Measurements from ENCODE around the gene SPANXB1.
"Not testable (repeated sequence)": the region's sequence is repeated elsewhere in the genome, so short reads cannot be mapped to it uniquely, and the experiment has no call there.

SPANXB1 gene, protein sequence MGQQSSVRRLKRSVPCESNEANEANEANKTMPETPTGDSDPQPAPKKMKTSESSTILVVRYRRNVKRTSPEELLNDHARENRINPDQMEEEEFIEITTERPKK

GRCh38 chrX:141002568-141002967 is at the start of gene SPANXB1:
TSS of gene SPANXB1 (plus strand) at chrX:141002594. CDS start at chrX:141002694, 100 bp downstream.
- not testable (repeated sequence) for DNase-seq (ENCODE audit: low read depth in 2 of 2)

- no peak for DNase-seq (ENCODE audit: low read depth in 2 of 2)
Measured at GRCh38 chrX:140967036-140967435, 35.4 kb upstream of the SPANXB1 start.

DNA sequence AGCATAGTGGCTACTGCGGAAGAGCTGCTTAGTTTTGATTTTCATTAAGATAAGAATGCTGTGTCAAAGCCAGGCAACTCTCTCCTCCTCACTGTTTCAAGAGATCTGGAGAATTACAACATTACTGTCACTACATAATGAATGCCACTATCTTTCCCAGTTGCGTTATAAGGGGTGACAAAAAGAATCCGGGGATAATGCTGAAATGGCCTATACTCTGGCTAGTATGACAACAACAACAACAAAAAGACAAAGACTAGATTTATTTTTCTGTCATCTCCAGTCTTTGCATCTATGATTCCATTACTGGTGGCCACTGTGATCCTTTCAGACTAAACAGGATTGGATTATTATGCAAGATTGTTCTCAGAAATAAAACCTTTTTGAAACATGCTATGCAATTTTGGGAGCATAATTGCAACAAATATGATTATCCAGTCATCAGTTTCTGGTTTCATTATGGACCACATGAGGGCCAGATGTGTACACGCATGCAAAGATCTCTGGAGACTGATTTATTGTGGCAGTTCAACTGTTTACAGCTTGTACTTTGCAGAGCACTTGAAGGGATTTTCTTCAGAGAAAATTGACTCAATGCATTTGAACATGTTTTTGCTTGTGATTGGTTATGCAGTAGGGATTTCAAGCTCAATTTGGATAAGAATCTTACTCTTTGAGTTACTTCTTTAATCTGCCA is 31.1 kb upstream of the SPANXB1 start:
- DNase-seq (ENCODE audit: low read depth in 2 of 2) = no peak

DNA sequence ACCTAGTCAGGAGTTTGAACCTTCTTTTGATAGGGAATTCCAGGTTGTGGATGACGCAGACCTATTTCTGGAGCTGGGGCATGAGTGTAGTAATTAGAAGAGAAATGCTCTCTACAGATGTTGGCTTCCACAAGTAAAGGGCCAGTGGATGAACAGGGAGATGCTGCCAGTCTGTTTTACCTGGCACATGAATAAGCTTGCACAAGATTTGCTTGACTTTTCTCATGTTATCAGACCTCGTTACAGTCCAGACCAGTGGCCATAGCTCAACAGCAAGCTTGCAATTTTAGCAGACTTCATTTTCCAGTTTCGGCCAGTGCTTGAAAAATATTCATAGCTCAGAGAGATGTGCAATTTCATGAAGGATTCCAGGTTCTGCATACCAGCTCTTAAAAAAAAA is 26.9 kb upstream of the SPANXB1 start:
- DNase-seq (ENCODE audit: low read depth in 2 of 2) = no peak

DNA sequence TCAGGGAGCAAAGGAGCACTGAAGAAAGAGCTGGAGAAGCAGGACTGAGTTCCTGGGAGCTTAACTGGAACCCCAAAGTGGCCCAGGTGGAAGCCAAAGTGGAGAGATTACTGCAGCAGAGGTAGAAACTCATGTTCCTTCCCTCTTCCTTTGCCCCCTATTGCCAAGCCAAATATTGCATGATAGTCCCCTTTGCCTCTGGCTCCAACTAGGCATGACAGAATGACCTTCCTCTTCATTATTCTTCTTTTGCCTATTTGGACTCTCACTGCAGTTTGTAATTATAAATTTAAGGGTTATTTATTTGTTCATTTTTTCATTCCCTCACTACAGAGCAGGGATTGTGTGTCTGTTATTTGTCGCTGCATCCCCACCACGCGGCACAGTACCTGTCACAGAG is 22.1 kb upstream of the SPANXB1 start:
- DNase-seq (ENCODE audit: low read depth in 2 of 2) = no peak

GRCh38 chrX:140983730-140984129 is 18.7 kb upstream of the SPANXB1 start:
- no peak for DNase-seq (ENCODE audit: low read depth in 2 of 2)

DNA sequence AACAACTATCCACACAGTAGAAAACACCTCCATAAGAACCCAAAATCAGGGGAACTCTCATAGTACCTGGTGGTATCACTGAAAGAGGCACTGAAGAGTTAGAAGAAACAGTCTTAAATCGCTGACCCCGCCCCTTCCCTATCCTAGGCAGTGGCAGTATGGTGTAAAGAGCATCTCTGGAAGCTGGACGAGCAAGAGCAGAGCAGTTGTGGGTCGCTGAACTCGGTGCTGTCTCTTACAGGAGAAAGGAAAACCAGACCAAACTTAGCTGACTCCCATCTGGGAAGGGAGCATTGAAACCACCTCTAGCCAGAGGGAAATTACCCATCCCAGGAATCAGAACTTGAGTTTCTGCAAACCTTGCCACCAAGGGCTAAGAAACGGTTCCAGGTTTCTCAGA is 2.8 kb downstream of the SPANXB1 start:
- DNase-seq (ENCODE audit: low read depth in 2 of 2) = not testable (repeated sequence)

DNA sequence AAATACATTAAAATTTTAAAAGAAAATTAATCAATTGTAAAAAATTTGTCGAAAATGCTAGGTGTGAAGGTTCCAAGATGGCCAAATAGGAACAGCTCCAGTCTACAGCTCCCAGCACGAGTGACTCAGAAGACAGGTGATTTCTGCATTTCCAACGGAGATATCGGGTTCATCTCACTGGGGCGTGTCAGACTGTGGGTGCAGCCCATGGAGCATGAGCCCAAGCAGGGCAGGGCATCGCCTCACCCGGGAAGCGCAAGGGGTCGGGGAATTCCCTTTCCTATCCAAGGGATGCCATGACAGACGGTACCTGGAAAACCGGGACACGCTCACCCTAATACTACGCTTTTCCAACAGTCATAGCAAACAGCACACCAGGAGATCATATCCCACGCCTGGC is 41.9 kb downstream of the SPANXB1 start:
- DNase-seq (ENCODE audit: low read depth in 2 of 2) = not testable (repeated sequence)

DNA sequence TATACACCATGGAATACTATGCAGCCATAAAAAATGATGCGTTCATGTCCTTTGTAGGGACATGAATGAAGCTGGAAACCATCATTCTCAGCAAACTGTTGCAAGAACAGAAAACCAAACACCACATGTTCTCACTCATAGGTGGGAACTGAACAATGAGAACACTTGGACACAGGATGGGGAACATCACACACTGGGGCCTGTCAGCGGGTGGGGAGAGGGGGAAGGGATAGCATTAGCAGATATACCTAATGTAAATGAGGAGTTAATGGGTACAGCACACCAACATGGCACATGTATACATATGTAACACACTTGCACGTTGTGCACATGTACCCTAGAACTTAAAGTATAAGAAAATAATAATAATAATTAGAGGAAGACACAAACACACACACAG is 47.5 kb downstream of the SPANXB1 start:
- DNase-seq (ENCODE audit: low read depth in 2 of 2) = not testable (repeated sequence)

GRCh38 chrX:141052098-141052497 is 49.7 kb downstream of the SPANXB1 start:
- DNase-seq (ENCODE audit: low read depth in 2 of 2) = not testable (repeated sequence)

Data from fibroblast of skin of left quadriceps (primary cell).